ENCODE data around the gene NFIB. TPM values are rescaled to one million over a fixed set of nuclear protein-coding genes. Genes with fewer than 3 reads are reported as not detected.
A peak's percentile ranks its signal among the peaks of the same experiment; 100 is the strongest.

The NFIB gene
- total RNA-seq: 10 to 100 TPM; 40.9 to 65.0 (median 53.0) TPM
- polyA plus RNA-seq: 1 to 10 TPM; 8.9 to 10.0 TPM

GRCh38 chr9:14313951-14314423 is at the start of gene NFIB:
NFIB (minus strand) TSS chr9:14314141; CDS start chr9:14313511, 630 bp downstream.
- TF ChIP-seq, protein P1, sequence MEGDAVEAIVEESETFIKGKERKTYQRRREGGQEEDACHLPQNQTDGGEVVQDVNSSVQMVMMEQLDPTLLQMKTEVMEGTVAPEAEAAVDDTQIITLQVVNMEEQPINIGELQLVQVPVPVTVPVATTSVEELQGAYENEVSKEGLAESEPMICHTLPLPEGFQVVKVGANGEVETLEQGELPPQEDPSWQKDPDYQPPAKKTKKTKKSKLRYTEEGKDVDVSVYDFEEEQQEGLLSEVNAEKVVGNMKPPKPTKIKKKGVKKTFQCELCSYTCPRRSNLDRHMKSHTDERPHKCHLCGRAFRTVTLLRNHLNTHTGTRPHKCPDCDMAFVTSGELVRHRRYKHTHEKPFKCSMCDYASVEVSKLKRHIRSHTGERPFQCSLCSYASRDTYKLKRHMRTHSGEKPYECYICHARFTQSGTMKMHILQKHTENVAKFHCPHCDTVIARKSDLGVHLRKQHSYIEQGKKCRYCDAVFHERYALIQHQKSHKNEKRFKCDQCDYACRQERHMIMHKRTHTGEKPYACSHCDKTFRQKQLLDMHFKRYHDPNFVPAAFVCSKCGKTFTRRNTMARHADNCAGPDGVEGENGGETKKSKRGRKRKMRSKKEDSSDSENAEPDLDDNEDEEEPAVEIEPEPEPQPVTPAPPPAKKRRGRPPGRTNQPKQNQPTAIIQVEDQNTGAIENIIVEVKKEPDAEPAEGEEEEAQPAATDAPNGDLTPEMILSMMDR (IDR thresholded peaks at IDR 0.05): no peak
- Histone ChIP-seq H3K9me3 (no peaks in the 10 kb centered on the region), H3K4me3 (peak within 1 kb of the TSS; percentile 53 to 75 (median 68)), H3K36me3 (no peaks in the 10 kb centered on the region), H3K27me3 (no peaks in the 10 kb centered on the region), H3K4me1 (peaks cover 21 to 25% (median 25%) of the 10 kb centered on the region in 3 donors), H3K27ac (peak within 1 kb of the TSS; percentile 88 to 99 (median 95))
- FAIRE-seq (no peak), DNase-seq (peak; percentile 57 to 80 (median 76)), ATAC-seq (peak; percentile 14 to 36 (median 27))
- intact Hi-C loops (cut with DNase I): no loop called here
- 1% methylated on average over 33 to 62 of the region's 63 CpGs for WGBS, 2 donors

DNA sequence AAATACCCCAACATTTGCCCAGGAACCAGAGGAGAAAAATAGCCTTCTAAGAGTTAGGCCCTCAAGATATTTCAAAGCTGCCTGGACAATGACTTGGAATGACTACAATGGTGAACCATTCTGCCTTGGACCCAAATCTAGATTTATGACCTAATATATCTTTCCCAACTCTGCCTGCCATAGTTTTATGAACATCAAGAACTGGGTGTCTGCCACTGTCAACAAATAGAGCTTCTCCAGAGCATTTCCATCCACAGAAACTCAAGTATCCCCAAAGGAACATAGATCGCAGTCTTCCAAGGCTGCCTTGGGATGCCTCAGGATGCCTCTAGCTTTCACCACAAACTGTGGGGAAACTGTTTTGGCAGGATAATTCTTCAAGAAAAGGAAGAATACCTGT is 48.2 kb upstream of the NFIB start:
- peak in 1 of 4 donors; percentile 37 for ATAC-seq
- H3K4me1 ChIP-seq: no peaks in the 10 kb centered on the region
- H3K9me3 ChIP-seq: no peaks in the 10 kb centered on the region
- no peak for DNase-seq
- TF ChIP-seq, protein P1 (IDR thresholded peaks at IDR 0.05): no peak
- 94 to 100% methylated on average over 1 of the region's 1 CpG for WGBS, 2 donors
- no peaks in the 10 kb centered on the region for H3K27me3 ChIP-seq
- intact Hi-C loops (cut with DNase I): no loop called here
- no peak overlapping the region for H3K27ac ChIP-seq
- H3K4me3 ChIP-seq: no peak overlapping the region
- H3K36me3 ChIP-seq: no peaks in the 10 kb centered on the region
- no peak for FAIRE-seq

GRCh38 chr9:14361074-14361473 is 47.1 kb upstream of the NFIB start:
- Histone ChIP-seq H3K4me3 (no peak overlapping the region), H3K27me3 (no peaks in the 10 kb centered on the region), H3K4me1 (no peaks in the 10 kb centered on the region), H3K9me3 (no peaks in the 10 kb centered on the region), H3K27ac (no peak overlapping the region), H3K36me3 (no peaks in the 10 kb centered on the region)
- DNase-seq (no peak), ATAC-seq (no peak), FAIRE-seq (no peak)
- TF ChIP-seq, protein P1 (IDR thresholded peaks at IDR 0.05): no peak
- intact Hi-C loops (cut with DNase I): no loop called here

DNA sequence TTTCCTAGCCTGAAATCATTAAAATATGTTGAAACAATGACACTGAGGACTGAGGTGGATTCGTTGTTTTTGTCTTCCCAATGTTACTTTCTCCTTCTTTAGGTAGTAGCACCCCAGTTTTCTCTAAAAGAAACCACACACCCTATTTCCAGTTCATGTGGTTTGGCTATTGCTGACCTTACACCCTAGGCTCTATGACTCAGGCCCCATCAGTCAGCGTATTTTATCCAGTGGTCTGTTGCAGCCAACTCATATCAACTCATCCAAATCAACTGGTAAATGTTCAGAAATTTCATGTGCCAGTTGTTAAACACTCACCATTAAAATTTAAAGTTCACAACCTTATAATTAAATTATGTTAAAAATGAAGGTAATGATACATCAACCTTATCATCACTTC is 44.6 kb upstream of the NFIB start:
- Histone ChIP-seq H3K4me1 (no peaks in the 10 kb centered on the region), H3K4me3 (no peak overlapping the region), H3K27me3 (no peaks in the 10 kb centered on the region), H3K9me3 (no peaks in the 10 kb centered on the region), H3K36me3 (no peaks in the 10 kb centered on the region), H3K27ac (no peak overlapping the region)
- no peak for FAIRE-seq
- no peak for ATAC-seq
- TF ChIP-seq, protein P1 (IDR thresholded peaks at IDR 0.05): no peak
- DNase-seq: no peak
- WGBS, 2 donors: 77 to 88% methylated on average over 2 of the region's 2 CpGs
- intact Hi-C loops (cut with DNase I): no loop called here

DNA sequence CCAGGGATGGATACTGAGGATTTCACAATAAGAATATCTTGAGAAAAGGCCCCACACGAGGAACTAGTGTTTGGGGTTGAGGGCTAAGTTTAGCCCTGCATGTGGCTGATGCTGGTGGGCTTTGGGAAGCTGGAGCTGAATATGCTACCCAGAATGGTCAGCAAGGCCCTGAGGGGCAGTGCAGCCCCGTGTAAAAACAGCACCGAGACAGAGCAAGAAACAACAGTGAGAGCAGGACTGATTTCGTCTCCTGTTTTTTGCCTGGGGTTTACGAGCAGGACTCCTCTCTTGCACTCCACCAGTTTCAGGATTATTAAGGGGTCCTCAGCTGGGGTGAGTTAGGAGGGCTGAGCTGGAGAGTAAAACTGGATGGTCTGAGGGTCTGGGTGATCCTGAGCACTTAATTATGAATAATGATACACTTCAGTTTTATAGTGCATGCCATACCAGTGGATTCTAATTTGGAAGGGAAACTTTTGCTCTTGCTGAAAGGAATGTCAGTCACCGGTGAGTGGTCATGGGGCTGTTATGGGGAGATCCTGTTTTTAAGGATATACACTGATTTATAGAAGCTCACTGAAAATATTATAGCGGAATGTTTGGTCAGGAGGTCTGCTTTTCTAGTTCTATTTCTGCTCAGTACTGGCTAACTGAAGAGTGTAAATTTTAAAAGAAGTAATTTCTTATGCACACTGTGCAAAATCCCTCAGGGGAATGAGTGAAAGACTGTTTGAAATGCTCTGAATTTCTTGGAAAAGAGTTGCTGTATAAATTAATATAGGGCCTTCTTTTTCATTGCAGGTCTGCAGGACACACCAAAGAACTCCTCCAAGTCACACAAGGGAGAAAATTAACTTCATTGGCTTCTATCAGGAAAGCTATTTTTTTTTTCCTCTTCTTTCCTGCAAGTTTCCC is 42.7 kb upstream of the NFIB start:
- Histone ChIP-seq H3K4me3 (no peak overlapping the region), H3K4me1 (no peaks in the 10 kb centered on the region), H3K27me3 (no peaks in the 10 kb centered on the region), H3K36me3 (no peaks in the 10 kb centered on the region), H3K27ac (no peak overlapping the region), H3K9me3 (no peaks in the 10 kb centered on the region)
- DNase-seq (no peak), FAIRE-seq (no peak), ATAC-seq (no peak)
- intact Hi-C loops (cut with DNase I): no loop called here
- TF ChIP-seq, protein P1 (IDR thresholded peaks at IDR 0.05): no peak
- 73 to 82% methylated on average over 7 of the region's 7 CpGs for WGBS, 2 donors

Measured in pancreas (tissue), 10 donors.